ENCODE data around the gene TMEM154. TPM values are rescaled to one million over a fixed set of nuclear protein-coding genes. Genes with fewer than 3 reads are reported as not detected.
"Not testable (repeated sequence)": the region's sequence is repeated elsewhere in the genome, so short reads cannot be mapped to it uniquely, and the experiment has no call there.

The TMEM154 gene
- total RNA-seq, 1 donor from 2014 or later = 0.47 TPM

DNA sequence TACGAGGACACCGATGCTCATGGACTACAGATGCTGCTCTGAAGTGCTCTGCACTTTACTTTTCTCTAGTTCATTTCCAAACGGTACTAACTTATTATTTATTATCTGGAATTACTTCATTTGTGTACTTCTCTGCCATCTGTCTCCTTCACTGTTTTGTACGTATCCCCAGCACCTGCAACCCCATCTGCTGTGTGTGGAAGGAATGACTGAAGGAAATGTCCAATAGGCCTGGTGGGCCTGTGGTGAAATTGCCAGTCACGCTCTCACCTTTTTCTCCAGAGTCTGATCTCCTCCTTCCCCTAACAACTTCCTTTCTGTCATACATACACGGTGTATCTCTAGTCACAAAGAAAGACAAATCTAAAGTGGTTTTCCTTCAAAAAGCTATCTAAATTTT is 12.9 kb downstream of the TMEM154 start:
- no peak for DNase-seq

DNA sequence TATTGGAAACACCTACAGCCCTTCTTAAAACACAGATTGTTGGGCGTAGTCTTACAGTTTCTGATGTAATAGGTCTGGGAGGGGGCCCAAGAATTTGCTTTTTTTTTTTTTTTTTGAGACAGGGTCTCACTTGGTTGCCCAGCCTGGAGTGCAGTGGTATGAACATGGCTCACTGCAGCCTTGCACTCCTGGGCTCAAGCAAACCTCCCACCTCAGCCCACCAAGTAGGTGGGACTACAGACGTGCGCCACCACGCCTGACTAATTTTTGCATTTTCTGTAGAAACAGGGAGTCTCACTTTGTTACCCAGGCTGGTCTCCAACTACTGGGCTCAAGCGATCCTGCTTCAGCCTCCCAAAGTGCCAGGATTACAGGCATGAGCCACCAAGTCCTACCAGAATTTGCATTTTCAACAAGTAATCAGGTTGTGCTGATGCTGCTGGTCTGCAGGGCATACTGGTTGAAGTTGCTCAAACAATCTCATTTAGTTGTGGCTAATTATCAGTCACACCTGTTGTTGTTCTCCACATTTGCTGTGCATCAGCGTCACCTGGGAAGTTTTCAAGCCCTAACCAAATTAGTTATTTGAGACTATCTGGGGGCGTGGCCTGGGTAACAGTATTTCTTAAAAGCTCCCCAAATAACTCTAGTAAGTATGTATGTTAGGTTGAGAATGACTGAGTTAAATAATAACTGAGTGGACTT is 14.0 kb downstream of the TMEM154 start:
- DNase-seq = no peak

GRCh38 chr4:152664067-152664378 is 15.8 kb downstream of the TMEM154 start:
- DNase-seq = not testable (repeated sequence)

DNA sequence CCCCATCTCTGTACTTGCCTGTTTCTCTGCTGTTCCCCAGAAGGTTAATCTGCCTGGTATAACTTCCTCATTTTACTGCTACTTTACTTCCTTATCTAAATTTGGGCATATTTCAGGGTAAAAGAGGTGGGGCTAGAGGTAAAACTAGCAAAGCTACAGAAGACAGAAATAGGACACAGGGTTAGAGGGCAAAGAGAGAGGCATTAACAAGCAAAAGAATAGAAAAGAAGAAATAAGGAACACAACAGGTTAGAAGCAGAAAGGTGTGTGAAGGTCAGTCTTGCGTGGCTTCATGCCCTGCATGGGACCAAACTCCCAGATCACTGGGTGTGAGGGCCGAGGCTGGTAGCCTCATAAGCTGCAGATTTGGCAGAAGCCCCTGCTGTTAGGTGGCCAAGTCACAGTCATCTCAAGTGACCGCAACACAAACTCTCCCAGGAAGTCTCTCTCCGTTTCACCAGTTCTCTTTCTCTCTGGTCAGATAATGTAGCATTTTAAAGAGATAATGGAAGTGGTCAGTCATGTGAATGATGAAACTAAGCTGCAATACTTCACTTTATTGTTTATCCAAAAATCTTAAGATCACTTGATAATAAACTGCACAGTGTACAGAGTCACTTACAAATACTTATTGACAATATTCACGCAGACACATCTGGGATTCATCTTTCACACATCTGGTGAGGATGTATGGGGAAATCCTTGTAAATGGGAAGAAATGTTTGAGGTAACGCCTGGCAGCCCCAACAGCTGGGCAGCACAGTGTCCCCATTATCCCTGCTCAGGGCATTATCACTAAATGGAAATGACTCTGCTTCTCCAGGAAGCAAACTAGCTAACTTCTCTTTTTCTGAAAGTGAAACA is 16.4 kb downstream of the TMEM154 start:
- DNase-seq = no peak

DNA sequence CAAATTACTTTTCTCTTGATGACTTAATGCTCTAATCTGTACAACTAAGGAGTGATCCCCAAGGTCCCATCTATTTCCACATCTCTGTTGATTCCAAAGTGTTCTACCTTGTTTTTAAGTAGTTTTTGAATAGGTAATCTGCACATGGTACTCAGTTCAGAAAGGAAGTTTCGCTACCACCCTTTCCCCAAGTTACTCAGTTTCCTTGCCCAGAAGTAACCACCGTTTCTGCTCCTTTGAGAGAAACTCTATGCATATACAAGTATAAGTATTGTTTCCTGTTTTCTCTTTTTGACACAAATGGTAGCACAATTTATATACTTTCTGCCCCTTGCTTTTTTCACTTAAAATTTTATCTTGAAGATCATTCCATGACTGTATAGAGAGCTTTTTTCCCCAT is 18.1 kb downstream of the TMEM154 start:
- no peak for DNase-seq

DNA sequence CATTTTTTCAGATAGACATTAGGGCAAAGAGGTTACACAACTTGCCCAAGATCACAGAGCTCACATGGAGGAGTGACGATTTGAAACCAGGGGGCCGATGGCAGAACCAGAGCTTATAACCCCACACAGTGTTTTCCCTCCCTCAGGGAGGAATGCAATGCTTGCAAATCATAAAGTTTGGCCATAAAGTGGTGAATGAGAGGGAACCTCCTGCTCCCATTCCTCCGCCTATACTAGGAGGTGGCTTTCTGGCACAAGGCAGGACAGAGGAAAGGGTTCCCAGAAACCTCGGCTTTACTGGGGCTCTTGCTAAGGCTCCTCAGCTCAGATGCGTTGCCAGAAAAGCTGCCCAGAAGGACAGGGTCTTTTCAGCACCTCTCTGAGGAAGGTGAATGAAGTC is 19.3 kb downstream of the TMEM154 start:
- no peak for DNase-seq

GRCh38 chr4:152659806-152660205 is 20.0 kb downstream of the TMEM154 start:
- no peak for DNase-seq

- no peak for DNase-seq
Observed at GRCh38 chr4:152657657-152658056, 22.1 kb downstream of the TMEM154 start.

DNA sequence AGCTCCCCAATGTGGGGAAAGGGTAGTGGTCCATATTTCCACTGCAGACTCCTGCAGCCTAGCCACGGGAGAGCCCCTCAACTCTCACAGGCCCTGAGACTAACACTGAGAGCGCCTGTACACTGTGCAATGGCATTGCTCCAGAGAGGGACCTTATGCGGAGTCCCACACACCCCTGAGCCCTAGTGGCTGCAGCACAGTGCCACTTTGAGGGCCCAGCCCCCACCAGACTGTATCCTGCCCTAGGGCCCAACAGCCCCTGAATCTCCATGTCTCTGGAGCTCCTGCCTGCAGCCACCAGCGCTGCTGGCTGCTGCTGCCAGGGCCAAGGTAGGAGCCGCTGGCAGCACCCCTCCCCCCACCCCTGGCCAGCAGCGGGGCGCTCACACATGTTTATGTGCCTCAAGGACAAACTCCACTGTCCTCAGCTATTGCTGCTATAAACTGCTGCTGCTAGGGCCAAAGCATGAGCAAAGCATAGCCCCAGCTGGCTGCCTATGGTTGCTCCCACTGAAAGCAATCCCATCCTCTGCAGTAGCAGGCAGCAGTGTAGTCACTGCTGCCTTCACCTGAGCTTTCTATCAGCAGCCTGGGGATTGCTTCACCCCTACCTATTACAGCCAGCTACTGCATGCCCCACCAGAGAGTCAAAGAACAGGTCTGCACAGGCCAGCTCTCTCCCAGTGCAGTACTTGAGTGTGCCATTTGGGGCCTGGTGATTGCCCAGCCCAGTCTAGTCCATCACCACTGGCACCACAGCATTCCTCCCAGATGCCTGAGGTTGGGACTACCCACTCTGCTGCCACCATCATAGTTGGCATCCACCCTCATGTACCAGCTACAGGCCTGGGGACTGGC is 24.3 kb downstream of the TMEM154 start:
- DNase-seq = no peak

- no peak for DNase-seq
Observed at GRCh38 chr4:152652102-152652501, 27.7 kb downstream of the TMEM154 start.

DNA sequence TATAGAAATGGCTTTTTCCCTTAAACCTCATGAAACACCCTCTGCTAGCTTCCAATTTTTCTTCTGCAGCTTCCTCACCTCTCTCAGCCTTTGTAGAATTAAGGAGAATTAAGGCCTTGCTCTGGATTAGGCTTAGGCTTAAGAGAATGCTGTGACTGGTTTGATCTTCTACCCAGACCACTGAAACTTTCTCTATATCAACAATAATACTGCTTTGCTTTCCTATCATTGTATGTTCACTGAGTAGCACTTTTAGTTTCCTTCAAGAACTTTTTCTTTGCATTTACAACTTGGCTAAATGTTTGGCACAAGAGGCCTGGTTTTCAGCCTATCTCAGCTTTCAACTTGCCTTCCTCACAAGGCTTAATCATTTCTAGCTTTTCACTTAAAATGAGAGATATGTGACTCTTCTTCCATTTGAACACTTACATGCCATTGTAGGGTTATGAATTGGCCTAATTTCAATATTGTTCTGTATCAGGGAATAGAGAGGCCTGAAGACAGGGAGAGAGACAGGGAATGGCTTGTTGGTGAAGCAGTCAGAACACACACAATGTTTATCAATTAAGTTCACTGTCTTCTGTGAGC is 28.2 kb downstream of the TMEM154 start:
- no peak for DNase-seq

- no peak for DNase-seq
Observed at GRCh38 chr4:152646221-152646620, 33.6 kb downstream of the TMEM154 start.

DNA sequence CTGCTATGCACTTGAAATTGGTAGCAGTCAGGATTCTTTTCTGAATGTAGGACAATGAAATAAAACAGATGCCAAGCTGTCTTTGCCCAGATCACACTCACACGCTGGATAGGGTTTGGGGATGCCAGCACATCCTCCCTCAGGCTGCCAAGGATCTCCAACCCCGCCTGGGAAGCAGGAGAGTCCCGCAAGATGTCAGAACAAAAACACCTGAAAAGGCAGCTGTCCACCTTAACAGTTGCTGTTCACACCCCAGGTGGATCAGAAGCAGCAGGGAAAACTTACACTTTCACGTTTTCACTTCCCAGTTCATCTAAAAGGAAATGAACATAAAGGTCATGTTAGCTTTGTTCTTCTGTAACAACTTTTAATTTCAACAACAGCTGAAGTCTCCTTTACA is 35.7 kb downstream of the TMEM154 start:
- no peak for DNase-seq

- no peak for DNase-seq
Observed at GRCh38 chr4:152643153-152644035, 36.4 kb downstream of the TMEM154 start.

DNA sequence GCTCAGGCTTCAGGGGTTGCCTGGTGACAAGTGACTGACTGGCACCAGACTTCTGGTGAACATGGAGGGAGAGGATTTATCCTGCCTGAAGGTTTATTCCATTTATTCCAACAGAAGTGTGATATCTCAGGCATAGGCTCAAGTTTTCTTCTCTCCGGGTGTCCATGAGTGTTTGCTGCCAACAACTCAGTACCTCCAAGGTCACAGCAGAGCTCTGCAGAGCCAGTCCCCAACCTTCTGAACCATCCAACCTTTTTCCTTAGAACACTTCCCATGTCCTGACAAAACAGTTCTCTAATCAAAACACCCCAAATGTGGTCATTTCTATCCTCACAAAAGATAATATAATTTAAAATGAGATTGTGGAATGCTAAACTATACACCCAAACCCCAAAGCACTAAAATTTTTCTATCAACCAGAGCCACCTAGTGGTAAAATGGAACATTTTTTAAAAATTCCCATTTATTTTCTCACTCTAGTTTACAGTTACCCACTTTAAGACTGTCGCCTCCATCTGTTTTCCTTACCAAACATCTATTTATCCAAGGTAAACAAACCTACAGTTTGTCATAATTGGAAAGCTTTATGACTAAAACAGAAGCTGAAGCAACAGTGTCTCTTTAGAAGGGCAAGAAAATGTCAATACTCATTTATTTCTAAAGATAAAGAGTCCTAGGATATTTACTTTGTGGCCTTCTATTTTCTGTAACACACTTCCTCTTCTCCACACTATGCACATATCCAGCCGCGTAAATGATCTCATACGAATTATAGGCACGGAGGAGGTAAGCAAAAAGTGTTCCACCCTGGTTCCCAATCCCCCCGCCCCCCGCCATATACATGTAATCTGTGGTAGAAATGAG is 39.5 kb downstream of the TMEM154 start:
- no peak for DNase-seq

DNA sequence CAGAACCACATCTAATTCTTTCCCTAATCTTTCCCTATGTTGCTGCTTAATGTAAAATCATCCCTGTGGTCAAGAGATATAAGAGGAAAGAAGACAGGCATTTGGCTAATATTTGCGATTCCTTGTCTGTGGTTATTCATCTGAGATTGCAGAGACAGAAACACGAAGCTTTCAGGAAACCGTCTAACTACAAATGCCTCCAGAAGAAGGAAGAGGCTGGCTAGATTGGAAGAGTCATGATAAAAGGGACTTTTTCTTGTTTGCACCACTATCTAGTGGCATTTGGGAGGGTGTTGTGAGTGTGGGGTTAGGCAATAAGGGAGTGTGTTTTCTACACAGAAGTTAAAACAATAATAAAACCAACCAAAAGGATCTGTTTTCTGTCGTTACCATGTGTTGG is 43.9 kb downstream of the TMEM154 start:
- DNase-seq = no peak

- no peak for DNase-seq
Observed at GRCh38 chr4:152634110-152634760, 45.6 kb downstream of the TMEM154 start.

- DNase-seq = no peak
Observed at GRCh38 chr4:152633118-152633517, 46.7 kb downstream of the TMEM154 start.

DNA sequence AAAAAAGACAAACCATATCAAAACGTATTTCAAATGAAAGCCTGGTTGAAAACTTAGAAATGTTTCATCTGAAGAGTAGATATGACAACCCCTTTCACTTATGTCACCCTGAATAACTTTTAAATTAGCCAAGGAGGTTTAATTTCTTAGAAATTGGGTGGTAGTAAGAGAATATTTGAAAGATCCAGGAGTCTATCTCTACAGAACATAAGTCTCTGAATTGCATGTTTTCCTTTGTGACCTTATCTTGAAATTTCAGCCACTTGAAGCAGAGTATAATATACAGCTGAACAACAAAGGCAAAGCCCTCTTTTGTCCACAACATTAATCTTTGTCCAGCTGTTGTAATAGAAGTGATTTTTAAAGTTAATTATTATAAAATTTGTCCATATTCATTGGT is 49.5 kb downstream of the TMEM154 start:
- no peak for DNase-seq

DNA sequence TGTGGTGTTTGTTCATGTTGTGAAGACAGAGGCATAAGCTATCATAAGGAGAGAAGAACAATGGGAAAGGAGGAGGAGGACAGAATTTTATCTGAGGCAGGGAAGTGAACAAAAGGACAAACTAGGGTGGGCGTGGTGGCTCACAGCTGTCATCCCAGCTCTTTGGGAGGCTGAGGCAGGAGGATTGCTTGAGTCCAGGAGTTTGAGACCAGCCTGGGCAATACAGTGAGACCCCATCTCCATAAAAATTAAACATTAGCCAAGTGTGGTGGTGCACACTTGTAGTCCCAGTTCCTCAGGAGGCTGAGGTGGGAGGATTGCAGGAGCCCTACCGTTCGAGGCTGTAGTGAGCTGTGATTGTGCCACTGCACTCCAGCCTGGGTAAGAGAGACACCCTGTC is 49.9 kb downstream of the TMEM154 start:
- DNase-seq = no peak

All from occipital lobe (tissue), 2 donors.